Loucy (cell line): Measurements from ENCODE around the gene ATF7.

ENCODE experiments used
- EZH2phosphoT487 ChIP-seq: fragments of 200-600 bp; IDR thresholded peaks from 2 replicates; pipeline ENCODE4 v1.6.1; 2018; ENCODE audit warnings: antibody characterized with exemption, mild to moderate bottlenecking, moderate library complexity, borderline replicate concordance
- TF ChIP-seq, protein P1 (sequence below): fragments of 200-600 bp; sonication (generic); conservative IDR thresholded peaks from 2 replicates; pipeline ENCODE4 v1.5.1; 2014; ENCODE audit warnings: mild to moderate bottlenecking, antibody characterized with exemption, low read length

DNA sequence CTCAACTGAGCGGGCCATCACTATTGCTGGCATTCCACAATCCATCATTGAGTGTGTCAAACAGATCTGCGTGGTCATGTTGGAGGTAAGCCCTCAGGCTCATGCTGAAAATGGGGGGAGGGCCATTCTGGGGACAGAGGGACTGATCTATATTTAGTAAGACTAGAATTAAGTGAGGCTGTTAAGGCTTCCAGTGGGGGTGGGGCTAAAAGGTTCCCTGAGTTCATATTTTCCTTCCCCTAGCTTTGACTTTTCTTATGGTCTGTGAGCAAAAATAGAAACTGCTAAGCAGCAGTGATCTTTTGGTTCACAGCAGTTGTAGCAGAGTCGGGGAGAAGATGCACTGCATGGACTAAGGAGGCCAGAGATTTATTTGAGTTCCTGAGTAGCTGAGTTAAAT lies 165.1 kb downstream of the ATF7 start:
- TF ChIP-seq, protein P1, sequence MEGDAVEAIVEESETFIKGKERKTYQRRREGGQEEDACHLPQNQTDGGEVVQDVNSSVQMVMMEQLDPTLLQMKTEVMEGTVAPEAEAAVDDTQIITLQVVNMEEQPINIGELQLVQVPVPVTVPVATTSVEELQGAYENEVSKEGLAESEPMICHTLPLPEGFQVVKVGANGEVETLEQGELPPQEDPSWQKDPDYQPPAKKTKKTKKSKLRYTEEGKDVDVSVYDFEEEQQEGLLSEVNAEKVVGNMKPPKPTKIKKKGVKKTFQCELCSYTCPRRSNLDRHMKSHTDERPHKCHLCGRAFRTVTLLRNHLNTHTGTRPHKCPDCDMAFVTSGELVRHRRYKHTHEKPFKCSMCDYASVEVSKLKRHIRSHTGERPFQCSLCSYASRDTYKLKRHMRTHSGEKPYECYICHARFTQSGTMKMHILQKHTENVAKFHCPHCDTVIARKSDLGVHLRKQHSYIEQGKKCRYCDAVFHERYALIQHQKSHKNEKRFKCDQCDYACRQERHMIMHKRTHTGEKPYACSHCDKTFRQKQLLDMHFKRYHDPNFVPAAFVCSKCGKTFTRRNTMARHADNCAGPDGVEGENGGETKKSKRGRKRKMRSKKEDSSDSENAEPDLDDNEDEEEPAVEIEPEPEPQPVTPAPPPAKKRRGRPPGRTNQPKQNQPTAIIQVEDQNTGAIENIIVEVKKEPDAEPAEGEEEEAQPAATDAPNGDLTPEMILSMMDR, result no peak
- TF ChIP-seq EZH2phosphoT487, result no peak
